Endodermal cell (in vitro differentiated cells): Measurements from ENCODE around the gene ASB6. TPM values are rescaled to one million over a fixed set of nuclear protein-coding genes. Genes with fewer than 3 reads are reported as not detected.

Experiments
- DNase-seq: peaks from one replicate; pipeline ENCODE4 v3.0.0-alpha.2; 2017
- H3K27ac ChIP-seq: 2 replicates; pipeline ENCODE4 v1.5.1; 2013; ENCODE audit warnings: mild to moderate bottlenecking, low read depth, low read length, moderate library complexity
- H3K27me3 ChIP-seq: 2 replicates; pipeline ENCODE4 v1.6.1; 2013; ENCODE audit warnings: mild to moderate bottlenecking, low read length, moderate library complexity; ENCODE audit not compliant: insufficient read depth, control insufficient read depth, poor library complexity, severe bottlenecking
- H3K36me3 ChIP-seq: 2 replicates; pipeline ENCODE4 v1.7.0; 2013; ENCODE audit warnings: mild to moderate bottlenecking, low read length, moderate library complexity; ENCODE audit not compliant: control insufficient read depth, insufficient read depth
- H3K4me1 ChIP-seq: one replicate; pipeline ENCODE4 v1.7.0; 2013; ENCODE audit warnings: low read length; ENCODE audit not compliant: control insufficient read depth, insufficient read depth
- H3K4me3 ChIP-seq: 2 replicates; pipeline ENCODE4 v1.5.1; 2013; ENCODE audit warnings: mild to moderate bottlenecking, low read length, moderate library complexity
- H3K9ac ChIP-seq: 2 replicates; pipeline ENCODE4 v1.6.1; 2013; ENCODE audit warnings: mild to moderate bottlenecking, low read length, moderate library complexity; ENCODE audit not compliant: poor library complexity, severe bottlenecking; ENCODE audit errors: extremely low read depth
- H3K9me3 ChIP-seq: 2 replicates; pipeline ENCODE4 v1.6.1; 2013; ENCODE audit warnings: mild to moderate bottlenecking, low read length, moderate library complexity; ENCODE audit not compliant: control insufficient read depth
- H3K27ac Mint-ChIP-seq: 2 replicates; pipeline ENCODE4 v1.8.0; 2020; ENCODE audit warnings: mixed read lengths
- H3K27me3 Mint-ChIP-seq: 2 replicates; pipeline ENCODE4 v1.8.0; 2021; ENCODE audit warnings: mild to moderate bottlenecking, mixed read lengths; ENCODE audit not compliant: insufficient read depth
- H3K36me3 Mint-ChIP-seq: 2 replicates; pipeline ENCODE4 v1.8.0; 2020; ENCODE audit warnings: low read depth, mixed read lengths
- H3K4me1 Mint-ChIP-seq: 2 replicates; pipeline ENCODE4 v1.8.0; 2020; ENCODE audit warnings: mixed read lengths
- H3K4me3 Mint-ChIP-seq: 2 replicates; pipeline ENCODE4 v1.8.0; 2020; ENCODE audit warnings: mild to moderate bottlenecking, moderate library complexity, mixed read lengths
- H3K9me3 Mint-ChIP-seq: 2 replicates; pipeline ENCODE4 v1.8.0; 2020; ENCODE audit warnings: mild to moderate bottlenecking, mixed read lengths
- WGBS, 2 experiments: methylation state at CpG; one replicate each; pipeline versions ENCODE4 v1.1.5 to v1.1.7; 2013; ENCODE audit warnings: missing lambda C conversion rate in 2 of 2, mixed read lengths in 1 of 2; ENCODE audit not compliant: insufficient coverage in 1 of 2, insufficient read length in 1 of 2; 5-methylcytosine and 5-hydroxymethylcytosine counted together
- total RNA-seq, 2 donors: library from RNA; stranded (reverse); fragmentation: NEBNext Ultra II Directional in 1 of 2; extraction: Animal tissue kit (Norgen Biotek cat#: 25700) in 1 of 2; gene quantifications; 2 replicates in 1 of 2; 3 replicates in 1 of 2; pipeline ENCODE4 v1.2.1, GENCODE V29; 2021
- TF ChIP-seq, protein P1 (sequence below): fragments of 200-600 bp; sonication (generic); conservative IDR thresholded peaks from 2 replicates; pipeline ENCODE4 v1.5.0; 2021; ENCODE audit warnings: antibody characterized with exemption, mild to moderate bottlenecking

The ASB6 gene
- total RNA-seq, 2 donors from 2014 or later: 19.8 to 20.2 TPM

DNA sequence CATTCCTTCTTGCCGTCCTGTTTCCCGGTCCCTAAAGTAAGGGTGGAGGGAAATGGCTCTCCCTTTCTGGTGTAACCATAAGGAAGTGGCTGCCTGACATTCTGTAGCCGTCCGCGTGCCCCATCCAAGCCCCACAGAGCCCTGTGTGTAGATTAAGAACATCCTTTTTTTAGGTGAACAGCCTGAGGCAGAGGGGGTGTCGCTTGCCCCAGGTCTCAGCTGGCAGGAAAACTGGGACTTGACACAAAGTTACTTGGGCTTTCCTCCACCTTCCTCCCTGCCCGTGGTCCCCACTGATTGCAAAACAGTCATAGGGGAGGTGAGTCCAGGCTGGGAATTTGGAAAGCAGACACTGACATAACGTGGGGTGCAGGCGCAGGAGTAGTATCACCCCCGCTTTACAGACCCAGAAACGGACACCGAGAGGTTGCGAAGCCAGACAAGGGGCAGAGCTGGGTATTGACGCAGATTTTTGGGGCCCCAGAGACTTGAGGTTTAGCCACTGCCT lies 43.8 kb downstream of the ASB6 start:
- no peaks in the 10 kb centered on the region for H3K27me3 ChIP-seq
- TF ChIP-seq, protein P1, sequence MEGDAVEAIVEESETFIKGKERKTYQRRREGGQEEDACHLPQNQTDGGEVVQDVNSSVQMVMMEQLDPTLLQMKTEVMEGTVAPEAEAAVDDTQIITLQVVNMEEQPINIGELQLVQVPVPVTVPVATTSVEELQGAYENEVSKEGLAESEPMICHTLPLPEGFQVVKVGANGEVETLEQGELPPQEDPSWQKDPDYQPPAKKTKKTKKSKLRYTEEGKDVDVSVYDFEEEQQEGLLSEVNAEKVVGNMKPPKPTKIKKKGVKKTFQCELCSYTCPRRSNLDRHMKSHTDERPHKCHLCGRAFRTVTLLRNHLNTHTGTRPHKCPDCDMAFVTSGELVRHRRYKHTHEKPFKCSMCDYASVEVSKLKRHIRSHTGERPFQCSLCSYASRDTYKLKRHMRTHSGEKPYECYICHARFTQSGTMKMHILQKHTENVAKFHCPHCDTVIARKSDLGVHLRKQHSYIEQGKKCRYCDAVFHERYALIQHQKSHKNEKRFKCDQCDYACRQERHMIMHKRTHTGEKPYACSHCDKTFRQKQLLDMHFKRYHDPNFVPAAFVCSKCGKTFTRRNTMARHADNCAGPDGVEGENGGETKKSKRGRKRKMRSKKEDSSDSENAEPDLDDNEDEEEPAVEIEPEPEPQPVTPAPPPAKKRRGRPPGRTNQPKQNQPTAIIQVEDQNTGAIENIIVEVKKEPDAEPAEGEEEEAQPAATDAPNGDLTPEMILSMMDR: no peak
- DNase-seq: no peak
- H3K27ac Mint-ChIP-seq: no peak overlapping the region
- peaks cover 2% of the 10 kb centered on the region for H3K4me1 ChIP-seq
- peak overlapping the region; percentile 71 for H3K4me3 Mint-ChIP-seq
- H3K9me3 ChIP-seq: no peaks in the 10 kb centered on the region
- H3K4me1 Mint-ChIP-seq: peaks cover 21% of the 10 kb centered on the region
- WGBS, 2 experiments: 64 to 76% methylated on average over 10 to 14 of the region's 14 CpGs
- H3K4me3 ChIP-seq: peak overlapping the region; percentile 75
- no peak overlapping the region for H3K9ac ChIP-seq
- H3K27ac ChIP-seq: no peak overlapping the region
- H3K36me3 Mint-ChIP-seq: no peaks in the 10 kb centered on the region
- H3K27me3 Mint-ChIP-seq: peaks cover 17% of the 10 kb centered on the region
- H3K9me3 Mint-ChIP-seq: no peaks in the 10 kb centered on the region
- H3K36me3 ChIP-seq: no peaks in the 10 kb centered on the region

- Mint-ChIP-seq H3K27ac (no peak overlapping the region), H3K36me3 (no peaks in the 10 kb centered on the region), H3K4me3 (peak overlapping the region; percentile 71), H3K4me1 (peaks cover 23% of the 10 kb centered on the region), H3K27me3 (peaks cover 17% of the 10 kb centered on the region), H3K9me3 (no peaks in the 10 kb centered on the region)
- Histone ChIP-seq H3K27ac (peak overlapping the region; percentile 64), H3K27me3 (no peaks in the 10 kb centered on the region), H3K9me3 (no peaks in the 10 kb centered on the region), H3K9ac (no peak overlapping the region), H3K4me1 (peaks cover 2% of the 10 kb centered on the region), H3K4me3 (peak overlapping the region; percentile 82), H3K36me3 (no peaks in the 10 kb centered on the region)
- 4 to 5% methylated on average over 5 to 55 of the region's 57 CpGs for WGBS, 2 experiments
- peak; percentile 88 for DNase-seq
- TF ChIP-seq, protein P1: no peak
Measured at GRCh38 chr9:129597355-129598088, 44.4 kb downstream of the ASB6 start.

DNA sequence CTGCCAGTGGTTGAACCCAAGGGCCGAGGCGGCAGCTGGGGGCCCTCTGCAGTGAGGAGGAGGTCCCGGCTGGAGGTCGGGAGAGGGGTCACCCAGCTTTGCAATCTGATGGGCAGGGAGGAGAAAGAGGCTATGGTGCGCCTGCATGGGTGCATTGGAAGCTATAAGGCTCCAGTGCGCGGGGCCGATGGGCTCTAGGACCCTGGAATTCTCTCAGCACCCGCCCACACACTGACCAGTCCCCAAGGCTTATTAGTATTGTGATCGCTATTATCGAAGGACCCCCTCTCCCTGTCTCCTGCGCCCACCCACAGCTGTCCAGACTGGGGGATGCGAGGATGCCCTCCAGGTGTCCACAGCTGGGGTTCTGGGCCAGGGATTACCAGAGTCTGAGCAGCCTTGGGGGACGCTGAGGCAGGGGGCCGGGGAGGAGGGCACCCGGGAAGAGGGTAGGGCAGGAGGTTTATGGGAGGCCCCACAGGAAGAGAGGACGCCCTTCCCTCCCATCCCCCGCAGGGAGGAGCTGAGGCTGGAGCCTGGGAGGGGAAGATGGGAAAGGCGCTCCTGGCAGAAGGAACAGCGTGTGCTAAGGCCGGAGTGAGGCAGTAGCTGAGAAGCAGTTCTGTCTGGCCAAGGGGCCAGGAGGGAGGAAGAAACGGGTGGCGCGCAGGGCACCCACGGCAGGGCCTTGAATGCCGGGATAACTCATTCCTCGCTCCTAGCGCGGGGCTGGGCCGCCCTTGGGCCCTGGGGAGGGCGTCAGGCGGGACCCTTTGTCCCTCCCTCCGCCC lies 45.2 kb downstream of the ASB6 start:
- H3K36me3 Mint-ChIP-seq: no peaks in the 10 kb centered on the region
- H3K27me3 ChIP-seq: no peaks in the 10 kb centered on the region
- H3K4me3 ChIP-seq: peak overlapping the region; percentile 82
- peak overlapping the region; percentile 72 for H3K27ac Mint-ChIP-seq
- TF ChIP-seq, protein P1: no peak
- peak overlapping the region; percentile 71 for H3K4me3 Mint-ChIP-seq
- no peaks in the 10 kb centered on the region for H3K36me3 ChIP-seq
- DNase-seq: peak; percentile 93
- 0 to 6% methylated on average over 6 to 32 of the region's 33 CpGs for WGBS, 2 experiments
- no peak overlapping the region for H3K27ac ChIP-seq
- H3K27me3 Mint-ChIP-seq: peaks cover 17% of the 10 kb centered on the region
- peaks cover 7% of the 10 kb centered on the region for H3K4me1 ChIP-seq
- no peaks in the 10 kb centered on the region for H3K9me3 ChIP-seq
- peaks cover 29% of the 10 kb centered on the region for H3K4me1 Mint-ChIP-seq
- no peak overlapping the region for H3K9ac ChIP-seq
- H3K9me3 Mint-ChIP-seq: no peaks in the 10 kb centered on the region
